ENCODE measurements around the gene IL10RB.
"Not testable (repeated sequence)": the region's sequence is repeated elsewhere in the genome, so short reads cannot be mapped to it uniquely, and the experiment has no call there.

IL10RB gene

GRCh38 chr21:33302055-33302454, 35.9 kb downstream of the IL10RB start:
- DNase-seq (ENCODE audit: low read depth) = no peak

DNA sequence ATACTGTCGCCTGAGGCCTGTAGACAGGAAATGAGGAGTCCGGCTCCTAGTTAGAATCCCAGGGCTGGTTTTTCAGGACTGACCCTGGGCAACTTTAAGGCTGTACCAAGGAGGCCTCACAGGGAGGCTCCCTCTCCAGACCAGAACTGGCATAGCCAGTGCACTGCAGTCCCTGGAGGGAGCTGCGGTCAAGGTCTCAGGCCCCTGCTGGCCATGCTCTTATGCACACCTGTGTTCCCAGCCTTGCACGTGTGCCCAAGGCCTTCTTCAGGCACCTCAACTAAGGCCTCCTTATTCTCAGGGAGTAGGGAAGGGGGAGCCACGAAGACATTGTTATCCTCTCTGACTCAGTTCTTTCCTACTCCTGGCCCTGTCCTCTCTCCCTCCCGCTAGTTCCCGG, 36.6 kb downstream of the IL10RB start:
- no peak for DNase-seq (ENCODE audit: low read depth)

DNA sequence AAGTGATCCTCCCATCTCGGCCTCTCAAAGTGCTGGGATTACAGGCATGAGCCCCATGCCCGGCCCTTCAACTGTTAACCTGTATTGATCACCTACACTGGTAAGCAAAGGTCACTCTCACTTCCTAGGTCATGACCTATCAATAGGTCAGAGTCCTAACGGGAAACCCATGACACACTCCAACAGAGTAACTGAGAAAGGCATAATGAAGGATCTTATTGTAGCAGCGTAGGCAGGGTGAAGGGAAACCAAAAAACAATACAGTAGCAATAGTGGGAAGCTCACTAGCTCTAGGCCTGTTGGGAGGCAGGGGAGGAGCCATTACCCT, 39.1 kb downstream of the IL10RB start:
- no peak for DNase-seq (ENCODE audit: low read depth)

DNA sequence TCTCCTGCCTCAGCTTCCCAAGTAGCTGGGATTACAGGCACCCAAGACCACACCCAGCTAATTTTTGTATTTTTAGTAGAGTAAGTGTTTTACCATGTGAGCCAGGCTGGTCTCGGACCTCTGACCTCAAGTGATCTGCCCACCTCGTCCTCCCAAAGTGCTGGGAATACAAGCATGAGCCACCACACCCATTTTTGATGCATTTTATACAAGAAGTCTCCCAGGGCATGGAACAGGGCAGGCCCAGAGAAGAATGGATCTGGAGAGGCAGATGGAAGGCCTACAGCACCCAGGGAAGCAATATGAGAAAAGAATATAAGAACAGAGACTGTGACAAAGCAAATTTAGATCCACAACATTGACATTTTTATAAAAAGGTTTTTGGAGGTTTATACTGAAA, 39.8 kb downstream of the IL10RB start:
- DNase-seq (ENCODE audit: low read depth) = no peak

DNA sequence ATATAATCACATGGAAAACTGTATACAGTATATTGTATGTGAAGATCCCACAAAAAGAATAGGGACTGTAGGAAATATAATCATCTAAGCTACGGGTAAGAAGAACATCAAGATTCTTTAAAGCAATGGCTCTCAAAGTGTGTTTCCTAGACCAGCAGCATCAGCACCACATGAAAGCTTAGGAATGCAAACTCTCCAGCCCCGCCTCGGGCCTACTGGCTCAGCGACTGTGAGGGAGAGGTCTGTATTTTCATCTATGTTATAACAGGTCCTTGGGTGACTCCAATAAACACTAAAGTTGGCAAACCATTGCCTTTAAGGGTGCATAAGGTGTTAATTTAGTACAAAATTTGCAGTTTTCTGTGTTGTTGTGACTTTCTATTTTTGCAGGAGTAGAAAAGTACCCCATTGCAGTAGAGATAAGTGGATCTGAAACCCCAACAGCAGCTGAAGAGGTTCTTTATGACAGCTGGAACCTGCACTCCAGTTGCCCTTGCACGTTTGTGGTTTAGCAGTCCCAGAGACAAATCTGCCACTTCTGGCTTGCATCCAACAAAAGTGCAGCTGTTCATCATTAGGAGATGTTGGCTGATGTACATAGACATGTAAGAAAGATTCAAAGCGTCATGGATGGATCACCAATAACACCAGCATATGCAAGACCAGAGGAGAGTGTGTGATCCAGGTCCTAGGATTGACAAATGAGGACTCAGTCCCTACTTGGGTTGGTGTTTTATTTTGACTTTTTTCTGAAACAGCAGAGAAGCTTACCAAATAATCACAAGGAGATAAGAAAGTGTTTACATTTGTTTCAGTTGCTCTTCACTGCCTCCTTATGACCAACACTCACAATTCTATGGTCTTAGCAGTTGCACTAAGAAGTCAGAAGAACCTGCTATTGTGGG, 42.7 kb downstream of the IL10RB start:
- no peak for DNase-seq (ENCODE audit: low read depth)

DNA sequence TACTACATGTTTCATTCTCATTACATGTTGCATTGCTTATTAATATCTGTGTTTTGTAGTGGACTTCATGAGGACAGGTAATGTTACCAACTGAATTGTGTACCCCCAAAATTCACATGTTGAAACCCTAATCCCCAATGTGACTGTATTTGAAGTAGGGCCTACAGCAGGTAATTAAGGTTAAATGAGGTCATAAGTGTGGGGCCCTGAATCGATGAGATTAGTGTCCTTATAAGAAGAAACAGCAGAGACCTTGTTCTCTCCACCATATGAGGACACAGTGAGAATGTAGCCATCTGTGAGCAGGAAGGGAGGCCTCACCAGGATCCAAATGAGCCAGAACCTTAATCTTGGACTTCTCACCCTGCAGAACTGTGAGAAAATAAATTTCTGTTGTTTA, 43.6 kb downstream of the IL10RB start:
- no peak for DNase-seq (ENCODE audit: low read depth)

DNA sequence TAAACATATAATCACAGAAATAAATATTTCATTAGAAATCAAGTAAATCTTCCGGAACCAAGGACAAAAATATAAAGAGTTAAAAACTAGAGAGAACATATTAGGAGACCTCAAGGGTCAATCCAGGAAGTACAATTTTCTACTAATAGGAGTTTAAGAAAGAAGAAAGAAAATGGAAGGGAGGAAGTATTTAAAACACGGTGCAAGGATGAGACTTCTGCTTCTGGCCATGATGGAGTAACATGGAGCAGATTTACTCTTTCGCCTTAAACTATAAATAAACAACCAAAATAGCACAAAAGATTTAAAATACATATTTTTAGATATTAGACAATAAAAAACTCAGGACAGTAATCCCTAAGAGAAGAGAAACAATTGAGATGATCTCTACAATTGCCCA, 46.0 kb downstream of the IL10RB start:
- no peak for DNase-seq (ENCODE audit: low read depth)

DNA sequence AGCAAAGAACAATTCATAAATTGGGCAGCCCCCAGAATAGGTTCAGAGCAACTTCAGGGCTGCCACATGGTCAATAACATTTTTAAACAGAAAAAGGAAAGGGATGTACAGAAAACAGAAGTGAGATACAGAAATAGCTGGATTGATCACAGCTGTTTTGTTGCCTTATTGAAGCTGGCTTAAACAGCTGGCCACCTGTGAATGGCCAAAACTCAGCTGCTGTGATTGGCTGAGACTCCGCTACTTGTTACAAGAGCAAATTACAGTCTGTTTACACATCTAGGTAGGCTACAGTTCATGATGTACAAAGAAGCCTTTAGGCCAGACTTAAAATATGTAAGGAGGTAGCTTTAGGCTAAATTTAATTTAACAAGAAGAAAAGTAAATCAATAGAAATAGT, 47.0 kb downstream of the IL10RB start:
- no peak for DNase-seq (ENCODE audit: low read depth)

- no peak for DNase-seq (ENCODE audit: low read depth)
Observed at GRCh38 chr21:33313611-33314010, 47.4 kb downstream of the IL10RB start.

GRCh38 chr21:33314111-33314510, 47.9 kb downstream of the IL10RB start:
- DNase-seq (ENCODE audit: low read depth) = no peak

- no peak for DNase-seq (ENCODE audit: low read depth)
Observed at GRCh38 chr21:33315946-33316710, 50.0 kb downstream of the IL10RB start.

DNA sequence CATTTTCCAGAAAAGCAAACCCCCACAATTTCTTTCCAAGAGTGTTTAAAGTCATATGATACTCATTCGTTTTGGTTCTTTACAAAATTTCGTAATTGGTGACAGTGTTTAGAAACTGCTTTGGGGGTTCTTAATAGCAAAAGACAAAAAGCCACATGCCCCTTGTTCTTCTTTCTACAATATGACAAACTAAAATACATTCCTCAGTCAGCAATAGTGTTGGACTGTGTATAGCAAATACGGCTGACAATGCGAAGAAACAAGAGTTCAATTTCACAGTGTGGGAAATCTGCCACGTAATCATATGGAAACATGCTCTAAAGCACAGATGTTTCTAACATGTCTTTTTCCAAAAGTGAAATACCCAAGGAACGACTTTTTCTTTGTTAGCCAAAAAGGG, 51.0 kb downstream of the IL10RB start:
- no peak for DNase-seq (ENCODE audit: low read depth)

- no peak for DNase-seq (ENCODE audit: low read depth)
Observed at GRCh38 chr21:33317786-33318486, 51.8 kb downstream of the IL10RB start.

GRCh38 chr21:33321005-33321404, 54.8 kb downstream of the IL10RB start:
- DNase-seq (ENCODE audit: low read depth) = not testable (repeated sequence)

- not testable (repeated sequence) for DNase-seq (ENCODE audit: low read depth)
Observed at GRCh38 chr21:33323610-33324009, 57.4 kb downstream of the IL10RB start.

DNA sequence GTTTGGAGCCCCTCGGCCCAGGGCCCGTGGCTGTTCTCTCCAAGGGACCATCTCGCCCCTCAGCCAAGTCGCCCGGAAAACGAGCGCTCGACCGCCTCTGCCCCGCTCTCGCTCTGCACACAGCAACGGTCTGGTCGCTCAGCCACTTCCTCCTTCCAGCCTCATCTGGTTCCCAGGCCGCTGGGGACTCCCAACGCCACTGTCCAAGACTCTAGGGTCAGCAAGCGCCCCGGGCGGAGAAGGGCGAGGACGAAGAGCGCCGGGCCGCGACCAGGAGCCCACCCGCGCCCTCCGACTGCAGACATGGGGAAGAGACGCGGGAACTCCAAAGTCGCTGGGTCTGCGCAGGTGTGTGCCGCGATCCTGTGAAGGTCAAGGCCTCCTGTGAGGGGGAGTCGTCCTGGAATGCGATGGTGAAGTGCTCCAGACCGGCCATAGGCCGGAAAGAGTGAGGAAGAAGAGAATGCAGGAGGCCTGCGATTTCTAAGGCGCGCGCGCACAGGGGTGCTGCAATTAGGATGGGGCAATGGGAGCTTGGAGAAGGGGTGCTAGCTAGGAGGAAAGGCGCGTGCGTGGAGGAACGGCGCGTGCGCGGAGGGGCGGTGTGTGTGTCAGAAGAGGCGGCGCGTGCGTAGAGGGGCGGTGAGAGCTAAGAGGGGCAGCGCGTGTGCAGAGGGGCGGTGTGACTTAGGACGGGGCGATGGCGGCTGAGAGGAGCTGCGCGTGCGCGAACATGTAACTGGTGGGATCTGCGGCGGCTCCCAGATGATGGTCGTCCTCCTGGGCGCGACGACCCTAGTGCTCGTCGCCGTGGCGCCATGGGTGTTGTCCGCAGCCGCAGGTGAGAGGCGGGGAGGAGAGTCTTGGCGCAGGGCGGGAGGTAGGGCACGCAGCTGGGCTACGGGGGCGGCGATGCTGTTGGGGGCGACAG, 58.4 kb downstream of the IL10RB start, which contains the start of gene IFNAR1:
IFNAR1 (plus strand) TSS at position 680 of the 931 bp plus-strand sequence; CDS start at position 766, 86 bp downstream.
- peak; percentile 100 for DNase-seq (ENCODE audit: low read depth)

DNA sequence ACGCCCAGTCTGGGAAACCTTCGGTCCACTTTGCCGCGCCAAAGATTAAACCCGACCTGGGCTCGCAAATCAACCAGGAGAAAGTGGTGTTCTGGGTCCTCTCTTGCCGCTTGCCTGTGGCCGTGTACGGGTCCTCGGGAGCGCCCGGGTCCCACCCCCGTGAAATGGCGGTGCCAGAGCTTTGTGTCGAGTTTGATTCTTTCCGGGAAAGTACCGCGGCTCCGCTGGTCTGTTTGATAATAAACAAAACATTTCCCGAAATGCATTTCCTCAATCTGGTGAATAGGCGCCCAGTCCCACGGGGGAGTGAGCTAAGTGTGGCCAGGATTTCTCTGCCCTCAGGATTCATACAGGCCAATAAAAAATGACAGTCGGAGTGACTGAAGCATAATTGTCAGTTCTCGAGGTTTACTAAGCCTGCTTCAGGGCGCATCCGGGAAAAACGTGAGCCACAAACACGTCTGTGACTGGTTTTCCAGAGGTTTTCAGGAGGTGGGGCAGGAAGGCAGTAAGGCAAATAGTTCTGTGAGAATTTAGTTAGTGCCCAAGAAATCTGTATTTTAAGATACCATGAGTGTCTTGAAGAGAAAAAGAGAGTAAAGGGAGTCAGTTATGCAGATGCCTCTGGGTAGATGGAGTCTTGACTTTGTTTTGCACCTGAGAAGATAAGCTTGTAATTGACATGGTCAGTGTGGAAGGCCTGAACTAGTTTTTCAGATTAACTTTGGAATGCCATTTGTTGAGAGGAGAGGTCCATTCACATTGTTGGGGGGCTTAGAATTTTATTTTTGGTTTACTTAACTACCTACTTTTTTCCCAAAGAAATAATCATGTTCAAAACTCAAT, 59.3 kb downstream of the IL10RB start:
- peak; percentile 53 for DNase-seq (ENCODE audit: low read depth)

GRCh38 chr21:33327326-33327725, 61.2 kb downstream of the IL10RB start:
- DNase-seq (ENCODE audit: low read depth) = no peak

DNA sequence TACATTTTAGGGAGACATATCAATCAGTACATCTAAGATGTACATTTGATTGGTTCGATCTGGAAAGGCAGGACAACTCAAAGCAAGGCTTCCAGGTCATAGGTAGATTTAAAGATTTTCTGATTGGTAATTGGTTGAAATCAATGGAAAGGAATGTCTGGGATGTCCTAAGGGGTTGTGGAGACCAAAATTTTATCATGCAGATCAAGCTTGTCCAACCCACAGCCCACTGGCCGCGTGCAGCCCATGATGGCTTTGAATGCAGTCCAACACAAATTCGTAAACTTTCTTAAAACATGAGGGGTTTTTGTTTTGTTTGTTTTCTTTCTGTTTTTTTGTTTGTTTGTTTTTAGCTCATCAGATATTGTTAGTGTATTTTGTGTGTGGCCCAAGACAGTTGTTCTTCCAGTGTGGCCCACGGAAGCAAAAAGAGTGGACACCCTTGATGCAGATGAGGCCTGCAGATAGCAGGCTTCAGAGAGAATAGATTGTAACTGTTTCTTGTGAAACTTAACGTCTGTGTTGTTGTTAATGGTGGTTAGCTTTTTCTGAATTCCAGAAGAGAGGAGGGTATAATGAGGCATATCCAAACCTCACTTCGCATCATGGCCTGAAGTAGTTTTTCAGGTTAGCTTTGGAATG, 61.7 kb downstream of the IL10RB start:
- no peak for DNase-seq (ENCODE audit: low read depth)

DNA sequence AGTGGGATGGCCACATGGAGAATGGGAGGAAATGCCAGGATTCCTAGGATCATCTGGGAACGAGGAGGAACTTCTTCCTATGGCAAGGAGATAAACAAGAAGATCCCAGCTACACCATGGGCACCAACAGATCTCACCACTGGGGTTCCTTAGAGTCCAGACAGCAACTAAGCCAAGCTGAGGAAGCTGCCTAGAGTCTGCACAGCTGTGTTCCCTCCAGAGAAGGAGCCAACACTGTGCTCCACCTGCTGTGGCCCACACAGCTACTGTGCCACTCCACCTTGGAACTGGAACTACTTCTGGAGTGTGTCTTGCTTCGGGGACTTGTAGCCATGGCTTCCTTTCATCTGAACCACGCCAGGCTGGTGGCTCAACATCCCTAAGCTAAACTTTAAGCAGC, 64.6 kb downstream of the IL10RB start:
- no peak for DNase-seq (ENCODE audit: low read depth)

All from activated gamma-delta T cell treated with anti-CD3 and anti-CD28 coated beads, Interleukin-2, amount 50 U/mL, for 16 hours (primary cell).